Measurements from ENCODE around the gene LSR.
"Not testable (repeated sequence)": the region's sequence is repeated elsewhere in the genome, so short reads cannot be mapped to it uniquely, and the experiment has no call there.

Gene LSR

GRCh38 chr19:35279985-35280821 lies 31.4 kb downstream of the LSR start:
- in situ Hi-C loops (cut with MboI; ENCODE audit: low pct_unique_long_range_greater_than_20kb, low sequenced_read_pairs, unreplicated experiment), result no loop called here
- DNase-seq (ENCODE audit: low spot score), result no peak
- no peak for TF ChIP-seq CTCF (IDR thresholded peaks at IDR 0.05; ENCODE audit: extremely low read depth, insufficient read depth, missing control alignments)

- no peak for DNase-seq (ENCODE audit: low spot score)
- TF ChIP-seq CTCF (IDR thresholded peaks at IDR 0.05; ENCODE audit: extremely low read depth, insufficient read depth, missing control alignments), result no peak
- in situ Hi-C loops (cut with MboI; ENCODE audit: low pct_unique_long_range_greater_than_20kb, low sequenced_read_pairs, unreplicated experiment), result no loop called here
These were observed 32.5 kb downstream of the LSR start for GRCh38 chr19:35281303-35281702.

GRCh38 chr19:35284153-35285094 lies 35.6 kb downstream of the LSR start:
- in situ Hi-C loops (cut with MboI; ENCODE audit: low pct_unique_long_range_greater_than_20kb, low sequenced_read_pairs, unreplicated experiment), result no loop called here
- TF ChIP-seq CTCF (IDR thresholded peaks at IDR 0.05; ENCODE audit: extremely low read depth, insufficient read depth, missing control alignments), result no peak
- DNase-seq (ENCODE audit: low spot score), result no peak

- no peak for DNase-seq (ENCODE audit: low spot score)
- in situ Hi-C loops (cut with MboI; ENCODE audit: low pct_unique_long_range_greater_than_20kb, low sequenced_read_pairs, unreplicated experiment), result no loop called here
- no peak for TF ChIP-seq CTCF (IDR thresholded peaks at IDR 0.05; ENCODE audit: extremely low read depth, insufficient read depth, missing control alignments)
These were observed 36.3 kb downstream of the LSR start for GRCh38 chr19:35285095-35285449.

GRCh38 chr19:35285465-35285864 lies 36.7 kb downstream of the LSR start:
- in situ Hi-C loops (cut with MboI; ENCODE audit: low pct_unique_long_range_greater_than_20kb, low sequenced_read_pairs, unreplicated experiment); DNase-seq (ENCODE audit: low spot score): not testable (repeated sequence)

DNA sequence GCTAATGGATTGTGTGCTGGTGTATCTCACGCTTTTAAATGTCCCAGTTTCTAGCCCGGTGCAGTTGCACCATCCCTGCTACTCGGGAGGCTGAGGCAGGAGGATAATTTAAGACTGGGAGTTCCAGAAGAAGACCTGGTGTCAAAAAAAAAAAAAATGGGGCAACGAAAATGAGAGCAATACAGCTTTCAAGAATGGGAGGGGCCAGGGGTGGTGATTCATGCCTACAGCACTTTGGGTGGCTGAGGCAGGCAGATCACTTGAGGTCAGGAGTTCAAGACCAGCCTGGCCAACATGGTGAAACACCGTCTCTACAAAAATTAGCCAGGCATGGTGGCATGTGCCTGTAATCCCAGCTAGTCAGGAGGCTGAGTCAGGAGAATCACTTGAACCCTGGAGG lies 37.3 kb downstream of the LSR start:
- in situ Hi-C loops (cut with MboI; ENCODE audit: low pct_unique_long_range_greater_than_20kb, low sequenced_read_pairs, unreplicated experiment); DNase-seq (ENCODE audit: low spot score): not testable (repeated sequence)

GRCh38 chr19:35287713-35288112 lies 38.9 kb downstream of the LSR start:
- in situ Hi-C loops (cut with MboI; ENCODE audit: low pct_unique_long_range_greater_than_20kb, low sequenced_read_pairs, unreplicated experiment), result no loop called here
- DNase-seq (ENCODE audit: low spot score), result no peak
- TF ChIP-seq CTCF (IDR thresholded peaks at IDR 0.05; ENCODE audit: extremely low read depth, insufficient read depth, missing control alignments), result no peak
